PC-9 (cell line): ENCODE data around the gene PA2G4.

ENCODE experiments used
- CTCF ChIP-seq: fragments of 200-600 bp; sonication (generic); conservative IDR thresholded peaks from 2 replicates; pipeline ENCODE4 v1.6.1; 2017; ENCODE audit warnings: mixed run types, antibody characterized with exemption, mild to moderate bottlenecking, moderate library complexity
- EZH2 ChIP-seq: fragments of 200-600 bp; sonication (generic); IDR thresholded peaks from 2 replicates; pipeline ENCODE4 v1.8.0; 2017; ENCODE audit warnings: antibody characterized with exemption, low read depth

- TF ChIP-seq CTCF: peak; percentile 82
- no peak for TF ChIP-seq EZH2
Observed at GRCh38 chr12:56157201-56158028, 53.1 kb downstream of the PA2G4 start.
